PC-3 (cell line): ENCODE measurements around the gene IL17RD. TPM values are rescaled to one million over a fixed set of nuclear protein-coding genes. Genes with fewer than 3 reads are reported as not detected.
A peak's percentile ranks its signal among the peaks of the same experiment; 100 is the strongest.

Experiments used
- ATAC-seq: fragments of 200-7000 bp; cut with Tn5 transposase; 2 replicates; pipeline ENCODE4 v1.9.1; 2020; ENCODE audit warnings: mild to moderate bottlenecking, moderate library complexity
- BruUV-seq: library from RNA; stranded (reverse); fragments of 400-500 nt; replicated peaks from 2 replicates; lab custom pipeline; 2021; lab: Mats Ljungman, UMichigan
- CTCF ChIA-PET: fragments of 300-600 bp; sonication (Branson Sonifier 250); formaldehyde crosslinking; loops from one replicate; lab custom pipeline; 2022; ENCODE audit warnings: antibody characterized with exemption; lab: Charles Lee
- POLR2A ChIA-PET: fragments of 300-600 bp; sonication (Branson Sonifier 250); formaldehyde crosslinking; loops from one replicate; lab custom pipeline; 2022; ENCODE audit warnings: antibody characterized with exemption; ENCODE audit not compliant: unreplicated experiment; lab: Charles Lee
- DNase-seq: peaks from one replicate; pipeline ENCODE4 v3.0.0-alpha.2; 2015
- H2AFZ ChIP-seq: fragments of 300-600 bp; sonication (generic); 2 replicates; pipeline ENCODE4 v1.6.0; 2016; ENCODE audit warnings: antibody characterized with exemption, low read length
- H3F3A ChIP-seq: fragments of 300-600 bp; sonication (generic); one replicate; pipeline ENCODE4 v1.6.0; 2017; ENCODE audit warnings: antibody characterized with exemption, low read length, control low read depth, mild to moderate bottlenecking; ENCODE audit not compliant: unreplicated experiment
- H3K27ac ChIP-seq: fragments of 300-600 bp; sonication (generic); 2 replicates; pipeline ENCODE4 v1.5.1; 2016; ENCODE audit warnings: mild to moderate bottlenecking, low read length
- H3K27me3 ChIP-seq: fragments of 300-600 bp; sonication (generic); 2 replicates; pipeline ENCODE4 v1.6.1; 2016; ENCODE audit warnings: low read length, mixed read lengths
- H3K36me3 ChIP-seq: fragments of 300-600 bp; sonication (generic); 2 replicates; pipeline ENCODE4 v1.6.1; 2016; ENCODE audit warnings: low read depth, mixed run types, low read length, mixed read lengths
- H3K4me1 ChIP-seq: fragments of 300-600 bp; sonication (generic); 2 replicates; pipeline ENCODE4 v1.5.1; 2016; ENCODE audit warnings: low read length; ENCODE audit not compliant: insufficient read depth
- H3K4me2 ChIP-seq: fragments of 300-600 bp; sonication (generic); 2 replicates; pipeline ENCODE4 v1.6.0; 2016; ENCODE audit warnings: low read length
- H3K4me3 ChIP-seq: fragments of 300-600 bp; sonication (generic); 2 replicates; pipeline ENCODE4 v1.5.1; 2016; ENCODE audit warnings: mild to moderate bottlenecking, low read length, mixed read lengths
- H3K79me2 ChIP-seq: fragments of 300-600 bp; sonication (generic); 2 replicates; pipeline ENCODE4 v1.6.1; 2017; ENCODE audit warnings: low read length, mixed read lengths
- H3K9ac ChIP-seq: fragments of 300-600 bp; sonication (generic); 2 replicates; pipeline ENCODE4 v1.6.0; 2016; ENCODE audit warnings: mild to moderate bottlenecking, low read length
- H3K9me2 ChIP-seq: fragments of 300-600 bp; sonication (generic); replicated peaks from 2 replicates; pipeline ENCODE4 v1.6.1; 2016; ENCODE audit warnings: mixed run types, low read length, mixed read lengths
- H3K9me3 ChIP-seq: fragments of 300-600 bp; sonication (generic); 2 replicates; pipeline ENCODE4 v1.6.1; 2016; ENCODE audit warnings: low read length, mixed read lengths
- H4K20me1 ChIP-seq: fragments of 300-600 bp; sonication (generic); 2 replicates; pipeline ENCODE4 v1.6.1; 2016; ENCODE audit warnings: low read length, mixed read lengths
- CTCF ChIP-seq: fragments of 300-600 bp; sonication (generic); conservative IDR thresholded peaks from 2 replicates; pipeline ENCODE4 v1.5.1; 2017; ENCODE audit warnings: antibody characterized with exemption, low read depth, mild to moderate bottlenecking, low read length
- EZH2 ChIP-seq: fragments of 300-600 bp; sonication (generic); IDR thresholded peaks from one replicate; pipeline ENCODE4 v1.6.1; 2017; ENCODE audit warnings: antibody characterized with exemption, mild to moderate bottlenecking, low read length; ENCODE audit not compliant: unreplicated experiment
- EZH2phosphoT487 ChIP-seq: fragments of 300-600 bp; sonication (generic); IDR thresholded peaks from 2 replicates; pipeline ENCODE4 v1.6.1; 2018; ENCODE audit warnings: mild to moderate bottlenecking, antibody characterized with exemption, low read length, borderline replicate concordance
- intact Hi-C: fragments of 100-400 bp; cut with micrococcal nuclease; formaldehyde crosslinking; loops from 2 replicates; pipeline ENCODE4 v1.9.0; 2023
- total RNA-seq: library from RNA; depleted of rRNA; stranded (reverse); fragments of >200 nt; gene quantifications from 2 replicates; pipeline ENCODE4 v1.2.3, GENCODE V29; 2014

IL17RD gene
- total RNA-seq, 1 experiment from 2014 or later = 3.7 TPM

DNA sequence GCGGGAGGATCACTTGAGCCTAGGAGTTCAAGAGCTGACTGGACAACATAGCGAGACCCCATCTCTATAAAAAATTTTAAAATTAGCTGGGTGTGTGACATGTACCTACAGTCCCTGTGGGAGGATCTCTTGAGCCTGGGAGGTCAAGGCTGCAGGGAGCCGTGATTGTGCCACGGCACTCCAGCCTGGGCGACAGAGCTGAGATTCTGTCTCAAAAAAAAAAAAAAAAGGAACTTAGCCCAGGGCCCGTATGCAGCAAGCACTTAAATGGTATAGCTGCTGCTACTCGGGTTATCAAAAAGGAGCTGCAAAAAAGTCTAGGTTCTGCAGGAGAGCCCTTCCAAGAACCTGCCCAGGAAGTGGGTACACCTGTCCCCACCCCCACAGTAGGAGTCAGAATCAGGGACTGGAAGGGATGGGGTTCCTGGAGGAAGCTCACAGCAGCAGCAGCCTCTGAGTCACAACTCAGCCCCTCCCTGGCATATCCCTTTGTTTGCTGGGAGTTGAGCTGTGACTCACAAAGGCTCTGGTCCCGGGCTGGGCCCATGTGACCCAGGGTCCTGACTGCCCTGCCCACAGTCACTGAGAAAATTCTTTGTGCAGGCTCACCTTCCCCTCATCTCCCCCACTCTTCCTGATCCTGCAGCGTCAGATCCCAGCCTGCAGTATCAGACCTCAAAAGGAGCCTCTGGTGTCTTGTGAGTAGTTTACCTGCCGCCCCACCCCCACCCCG, 104.9 kb downstream of the IL17RD start, which contains the start of gene SPATA12:
Gene SPATA12 (plus strand): TSS at position 576 of the 733 bp plus-strand sequence. CDS start 13,031 bp downstream, outside the sequence.
- peak within 1 kb of the TSS; percentile 66 for H3K9ac ChIP-seq
- POLR2A ChIA-PET = interaction anchor here (0.5 kb wide), 1 partner anchor 62 kb away, joined by 6 read pairs; no protein-coding TSS in a partner anchor

DNA sequence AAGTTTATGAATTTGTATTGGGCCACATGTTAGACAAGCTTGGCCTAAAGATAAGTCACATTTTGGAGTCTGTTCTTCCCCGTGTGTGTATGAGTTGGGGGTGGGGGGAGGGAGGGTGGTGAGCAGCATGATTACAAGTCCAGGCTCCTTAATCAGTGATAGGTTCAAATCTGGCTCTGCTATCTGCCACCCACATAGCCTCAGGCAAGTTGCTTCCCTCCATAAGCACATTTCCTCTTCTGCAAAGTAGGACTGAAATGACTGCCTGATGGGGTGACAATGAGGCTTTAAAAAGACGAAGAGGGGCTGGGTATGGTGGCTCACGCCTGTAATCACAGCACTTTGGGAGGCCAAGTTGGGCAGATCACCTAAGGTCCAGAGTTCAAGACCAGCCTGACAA, 105.7 kb downstream of the IL17RD start:
- intact Hi-C loops = no loop called here
- DNase-seq = peak; percentile 33
- Histone ChIP-seq H3K4me2 (no peak overlapping the region), H3K27ac (peak overlapping the region; percentile 88), H3K9me2 (no peaks in the 10 kb centered on the region), H3F3A (peaks cover 4% of the 10 kb centered on the region), H3K9ac (no peak overlapping the region), H3K79me2 (0 out of 2 replicates have a peak, but pooled peaks cover 8% of the 10 kb centered on the region), H4K20me1 (no peaks in the 10 kb centered on the region), H2AFZ (no peak overlapping the region), H3K9me3 (no peaks in the 10 kb centered on the region), H3K4me3 (no peak overlapping the region), H3K4me1 (peaks cover 43% of the 10 kb centered on the region), H3K36me3 (no peaks in the 10 kb centered on the region), H3K27me3 (no peaks in the 10 kb centered on the region)
- ChIA-PET CTCF (interaction anchor here (0.6 kb wide), 1 partner anchor 41 kb away, joined by 5 read pairs; no protein-coding TSS in a partner anchor), POLR2A (no interaction called here)
- no TSS peak for BruUV-seq
- TF ChIP-seq EZH2phosphoT487 (no peak), EZH2 (no peak), CTCF (no peak)
- ATAC-seq = no peak

More for the DNA sequence above, 104.9 kb downstream of the IL17RD start, which contains the start of gene SPATA12:
- peak within 1 kb of the TSS; percentile 82 for H3K4me2 ChIP-seq
- DNase-seq (peak; percentile 98), ATAC-seq (peak; percentile 94)
- no peaks in the 10 kb centered on the region for H3K27me3 ChIP-seq
- BruUV-seq = no TSS peak
- H3K9me3 ChIP-seq = no peaks in the 10 kb centered on the region
- peaks cover 4% of the 10 kb centered on the region for H3F3A ChIP-seq
- CTCF ChIA-PET = interaction anchor here (0.6 to 0.7 kb wide), 4 partner anchors 40 to 165 kb away, joined by 3 to 5 read pairs (median 4); no protein-coding TSS in a partner anchor
- intact Hi-C loops = loop anchor here (1.0 to 10.0 kb wide), 3 partner anchors 19 to 365 kb away; no protein-coding TSS in a partner anchor
- peaks cover 43% of the 10 kb centered on the region for H3K4me1 ChIP-seq
- 0 out of 2 replicates have a peak, but pooled peaks cover 8% of the 10 kb centered on the region for H3K79me2 ChIP-seq
- H2AFZ ChIP-seq = peak within 1 kb of the TSS; percentile 31; the same call in 1 of the 2 replicates
- H3K36me3 ChIP-seq = no peaks in the 10 kb centered on the region
- H4K20me1 ChIP-seq = no peaks in the 10 kb centered on the region
- peak within 1 kb of the TSS; percentile 90 for H3K27ac ChIP-seq
- H3K4me3 ChIP-seq = peak within 1 kb of the TSS; percentile 51
- TF ChIP-seq EZH2phosphoT487 (no peak), CTCF (no peak), EZH2 (no peak)
- H3K9me2 ChIP-seq = no peaks in the 10 kb centered on the region
